Measurements from ENCODE around the gene ENTPD3.

ENTPD3 gene

GRCh38 chr3:40404591-40405198 is 17.7 kb downstream of the ENTPD3 start:
- DNase-seq (ENCODE audit: low spot score), result no peak

DNA sequence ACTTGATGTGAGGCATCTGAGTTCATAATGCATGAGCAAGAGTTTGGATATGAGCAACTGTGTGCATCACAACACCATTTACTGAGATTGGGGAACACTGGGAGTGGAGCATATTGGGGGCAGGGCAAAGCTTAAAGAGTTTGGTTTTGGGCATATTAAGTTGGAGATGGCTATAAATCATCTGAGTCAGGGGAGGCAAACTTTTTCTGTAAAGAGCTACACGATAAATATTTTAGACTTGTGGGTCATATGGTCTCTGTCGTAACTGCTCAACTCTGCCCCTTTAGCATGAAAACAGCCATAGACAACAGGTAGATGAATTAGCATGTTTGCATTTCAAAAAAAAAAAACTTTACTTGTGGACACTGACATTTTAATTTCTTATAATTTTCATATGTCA is 20.0 kb downstream of the ENTPD3 start:
- no peak for DNase-seq (ENCODE audit: low spot score)

DNA sequence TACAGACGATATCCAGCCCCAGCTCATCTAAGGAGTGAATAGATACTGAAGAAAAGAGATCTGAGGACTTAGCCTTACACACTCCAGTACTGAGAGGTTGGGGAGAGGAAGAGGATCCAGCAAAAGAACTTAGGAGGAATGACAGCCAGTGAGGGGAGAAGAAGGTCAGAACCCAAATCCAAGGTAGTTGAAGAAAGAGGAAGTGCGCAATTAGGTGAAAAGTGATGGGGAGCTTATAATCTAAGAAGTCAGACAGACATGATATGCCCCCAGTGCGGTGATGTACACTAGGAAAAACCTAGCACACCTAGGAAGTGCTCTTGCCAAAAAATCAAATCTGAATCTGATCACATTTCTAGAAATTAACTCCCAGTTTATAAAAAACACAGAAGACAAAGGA is 20.6 kb downstream of the ENTPD3 start:
- no peak for DNase-seq (ENCODE audit: low spot score)

- no peak for DNase-seq (ENCODE audit: low spot score)
Observed at GRCh38 chr3:40414270-40414669, 27.3 kb downstream of the ENTPD3 start.

DNA sequence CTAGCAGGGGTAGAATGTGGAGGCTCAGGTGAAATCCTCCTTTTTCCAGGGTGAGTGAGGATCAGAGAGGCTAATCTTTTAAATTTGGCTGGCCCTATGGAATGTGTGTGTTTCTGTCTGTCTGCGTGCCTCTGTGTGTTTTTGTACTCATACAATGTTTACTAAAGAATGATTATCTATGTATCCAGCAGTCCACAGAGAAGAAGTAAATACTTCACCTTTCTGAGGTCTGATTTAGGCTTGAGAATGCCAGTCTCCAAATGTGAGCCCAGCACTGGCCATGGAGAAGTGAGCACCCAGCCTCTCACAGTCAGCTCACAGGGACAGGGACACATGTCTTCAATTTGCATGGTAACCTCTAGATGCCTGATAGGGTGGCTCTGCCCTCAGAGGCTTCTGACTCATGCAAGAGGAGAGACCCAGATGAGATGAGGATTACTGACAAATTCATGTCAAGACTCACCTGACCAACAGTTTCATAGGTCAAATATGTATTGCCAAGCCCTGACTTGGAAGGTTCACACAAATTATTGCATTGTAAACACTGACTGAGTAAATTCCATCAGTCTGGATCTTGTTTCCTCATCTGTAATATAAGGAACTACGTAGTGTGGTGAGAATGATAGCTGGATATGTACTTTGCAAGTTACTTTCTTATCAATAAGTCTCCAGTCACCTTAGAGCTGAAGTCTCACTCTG is 31.0 kb downstream of the ENTPD3 start:
- no peak for DNase-seq (ENCODE audit: low spot score)

DNA sequence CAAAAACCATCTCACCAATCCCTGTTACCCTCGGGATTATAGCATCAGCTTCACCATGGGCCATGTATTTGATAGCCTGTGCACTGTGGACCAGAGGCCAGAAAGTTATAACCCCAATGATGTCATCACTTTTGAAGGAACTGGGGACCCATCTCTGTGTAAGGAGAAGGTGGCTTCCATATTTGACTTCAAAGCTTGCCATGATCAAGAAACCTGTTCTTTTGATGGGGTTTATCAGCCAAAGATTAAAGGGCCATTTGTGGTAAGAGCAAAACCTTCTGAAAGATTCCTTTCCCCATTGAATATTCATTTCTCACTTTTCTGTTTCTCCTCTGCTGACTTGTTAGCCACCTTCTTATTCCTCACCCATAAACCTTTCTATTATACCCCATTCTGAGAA is 35.9 kb downstream of the ENTPD3 start:
- DNase-seq (ENCODE audit: low spot score), result no peak

DNA sequence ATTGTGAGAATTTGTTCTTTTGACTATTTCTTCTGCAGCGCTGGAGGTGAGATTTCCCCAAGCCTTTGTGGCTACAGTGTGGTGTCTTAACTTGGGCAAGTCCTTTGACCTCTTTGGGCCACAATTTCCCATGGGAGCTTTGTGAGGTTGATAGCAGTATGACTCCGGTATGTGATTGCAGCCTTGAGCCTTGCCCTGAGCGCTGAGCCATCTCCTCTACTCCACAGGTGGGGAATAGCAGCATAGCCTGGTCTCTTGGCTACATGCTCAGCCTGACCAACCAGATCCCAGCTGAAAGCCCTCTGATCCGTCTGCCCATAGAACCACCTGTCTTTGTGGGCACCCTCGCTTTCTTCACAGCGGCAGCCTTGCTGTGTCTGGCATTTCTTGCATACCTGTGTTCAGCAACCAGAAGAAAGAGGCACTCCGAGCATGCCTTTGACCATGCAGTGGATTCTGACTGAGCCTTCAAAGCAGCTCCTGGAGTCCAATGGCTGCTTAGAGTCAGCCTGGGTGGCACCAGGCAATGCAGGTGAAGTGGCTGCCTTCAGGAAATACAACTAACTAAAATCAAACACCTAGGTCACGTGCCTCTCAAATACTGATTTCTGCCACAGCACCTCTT is 40.2 kb downstream of the ENTPD3 start:
- no peak for DNase-seq (ENCODE audit: low spot score)

DNA sequence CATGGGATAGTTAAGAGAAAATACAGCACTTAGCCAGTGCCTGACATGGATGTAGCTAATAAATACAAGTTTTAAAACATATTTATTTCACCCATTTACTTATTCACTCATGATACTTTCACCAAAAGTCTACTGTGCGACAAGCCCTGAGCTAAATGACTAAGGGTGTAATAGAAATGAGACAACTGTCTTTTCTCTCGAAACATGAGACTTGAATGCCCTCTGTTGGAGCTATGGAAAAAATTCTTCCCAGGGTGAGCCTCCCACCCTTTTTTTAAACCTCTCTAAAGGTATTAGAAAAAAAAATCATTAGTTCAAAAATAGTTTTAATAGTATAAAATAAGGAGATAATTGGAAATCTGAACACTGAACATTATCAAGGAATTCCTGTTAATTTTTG is 45.8 kb downstream of the ENTPD3 start:
- no peak for DNase-seq (ENCODE audit: low spot score)

- DNase-seq (ENCODE audit: low spot score), result no peak
Observed at GRCh38 chr3:40437889-40438288, 50.9 kb downstream of the ENTPD3 start.

GRCh38 chr3:40445062-40445461 is 58.1 kb downstream of the ENTPD3 start:
- no peak for DNase-seq (ENCODE audit: low spot score)

DNA sequence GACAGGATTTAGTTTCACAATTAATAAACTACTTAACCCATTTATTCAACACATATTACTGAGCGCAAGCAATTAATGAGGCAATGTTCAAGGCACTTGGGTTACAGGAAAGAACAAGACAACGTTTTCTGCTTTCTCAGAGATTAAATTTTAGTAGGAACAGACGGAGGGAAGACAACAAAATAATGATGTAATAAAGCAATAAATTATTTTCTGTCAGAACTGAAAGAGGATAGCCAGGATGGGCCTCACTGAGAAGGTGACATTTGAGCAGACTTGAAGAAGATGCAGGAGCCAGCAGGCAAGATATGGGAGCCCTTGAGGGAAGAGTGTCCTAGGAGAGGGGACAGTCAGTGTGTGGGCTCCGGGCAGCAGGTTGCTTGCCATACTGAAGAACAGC is 58.9 kb downstream of the ENTPD3 start:
- DNase-seq (ENCODE audit: low spot score), result no peak

DNA sequence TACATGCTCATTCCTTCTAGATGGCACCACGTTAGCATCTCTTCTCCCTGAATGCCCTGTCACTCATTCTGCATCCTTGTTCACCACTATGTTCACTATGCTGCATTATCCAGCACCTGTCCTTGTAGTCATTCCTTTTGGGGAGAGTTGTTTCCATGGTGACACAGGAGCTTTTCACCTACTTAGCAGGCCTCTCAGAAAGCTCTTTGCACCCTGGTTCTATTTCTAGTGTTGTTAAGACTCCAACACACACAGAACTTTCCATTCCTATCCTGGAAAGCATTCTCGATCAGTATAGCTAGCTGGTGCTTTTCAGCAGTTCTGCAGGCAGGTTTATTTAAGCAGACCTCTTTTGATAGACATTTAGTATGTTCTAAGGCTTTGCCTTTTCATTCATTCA is 63.5 kb downstream of the ENTPD3 start:
- no peak for DNase-seq (ENCODE audit: low spot score)

GRCh38 chr3:40451551-40451950 is 64.6 kb downstream of the ENTPD3 start:
- DNase-seq (ENCODE audit: low spot score), result no peak

DNA sequence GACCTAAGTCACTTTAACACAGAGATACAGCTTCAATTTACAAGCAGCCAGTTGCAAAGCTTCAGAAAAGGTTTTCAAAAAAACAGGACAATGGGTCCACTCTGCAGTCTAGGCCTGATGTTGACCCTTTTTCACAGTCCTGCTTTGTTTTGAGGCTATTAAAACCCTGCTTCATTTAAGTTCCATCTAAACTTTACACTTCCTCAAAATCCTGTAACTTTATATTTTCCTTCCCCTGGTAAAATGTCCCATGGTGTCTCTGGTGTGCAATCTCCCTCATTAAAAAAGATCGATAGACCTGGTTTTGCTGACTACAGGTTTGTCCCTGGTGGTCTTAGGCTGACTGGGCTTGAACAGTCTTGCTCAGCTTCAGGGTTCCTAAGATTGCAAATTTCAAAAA is 65.1 kb downstream of the ENTPD3 start:
- DNase-seq (ENCODE audit: low spot score), result no peak

DNA sequence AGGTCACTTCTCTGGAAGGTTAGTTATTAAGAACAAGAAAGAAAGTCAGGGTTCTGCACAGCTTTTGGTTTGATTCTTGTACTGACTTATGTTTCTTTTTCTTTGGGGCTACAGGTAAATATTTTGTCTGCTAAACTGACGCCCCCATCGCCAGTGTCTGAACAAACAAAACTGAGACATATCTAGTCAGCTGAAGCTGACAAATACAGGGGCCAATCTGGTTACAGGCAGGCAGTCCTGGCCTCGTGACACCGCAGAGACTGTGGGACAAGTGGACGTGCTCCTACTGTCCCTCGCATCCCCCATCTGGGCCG is 65.5 kb downstream of the ENTPD3 start:
- no peak for DNase-seq (ENCODE audit: low spot score)

- peak; percentile 99 for DNase-seq (ENCODE audit: low spot score)
Observed at GRCh38 chr3:40452876-40453730, 66.1 kb downstream of the ENTPD3 start.

GRCh38 chr3:40453933-40454332 is 66.9 kb downstream of the ENTPD3 start:
- DNase-seq (ENCODE audit: low spot score), result no peak

DNA sequence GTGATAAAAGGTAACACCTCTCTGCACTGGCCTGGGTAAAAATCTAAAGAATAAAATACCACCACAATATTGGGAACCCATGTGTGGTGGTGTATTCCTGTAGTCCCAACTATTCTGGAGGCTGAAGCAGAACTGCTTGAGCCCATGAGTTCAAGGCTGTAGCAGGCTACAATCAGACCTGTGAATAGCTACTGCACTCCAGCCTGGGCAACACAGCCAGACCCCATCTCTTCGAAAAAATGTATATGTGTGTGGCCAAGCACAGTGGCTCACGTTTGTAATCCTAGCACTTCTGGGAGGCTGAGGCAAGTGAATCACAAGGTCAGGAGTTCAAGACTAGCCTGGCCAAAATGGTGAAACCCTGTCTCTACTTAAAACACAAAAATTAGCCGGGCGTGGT is 68.3 kb downstream of the ENTPD3 start:
- no peak for DNase-seq (ENCODE audit: low spot score)

GRCh38 chr3:40456279-40456939 is 69.4 kb downstream of the ENTPD3 start:
- DNase-seq (ENCODE audit: low spot score), result no peak

DNA sequence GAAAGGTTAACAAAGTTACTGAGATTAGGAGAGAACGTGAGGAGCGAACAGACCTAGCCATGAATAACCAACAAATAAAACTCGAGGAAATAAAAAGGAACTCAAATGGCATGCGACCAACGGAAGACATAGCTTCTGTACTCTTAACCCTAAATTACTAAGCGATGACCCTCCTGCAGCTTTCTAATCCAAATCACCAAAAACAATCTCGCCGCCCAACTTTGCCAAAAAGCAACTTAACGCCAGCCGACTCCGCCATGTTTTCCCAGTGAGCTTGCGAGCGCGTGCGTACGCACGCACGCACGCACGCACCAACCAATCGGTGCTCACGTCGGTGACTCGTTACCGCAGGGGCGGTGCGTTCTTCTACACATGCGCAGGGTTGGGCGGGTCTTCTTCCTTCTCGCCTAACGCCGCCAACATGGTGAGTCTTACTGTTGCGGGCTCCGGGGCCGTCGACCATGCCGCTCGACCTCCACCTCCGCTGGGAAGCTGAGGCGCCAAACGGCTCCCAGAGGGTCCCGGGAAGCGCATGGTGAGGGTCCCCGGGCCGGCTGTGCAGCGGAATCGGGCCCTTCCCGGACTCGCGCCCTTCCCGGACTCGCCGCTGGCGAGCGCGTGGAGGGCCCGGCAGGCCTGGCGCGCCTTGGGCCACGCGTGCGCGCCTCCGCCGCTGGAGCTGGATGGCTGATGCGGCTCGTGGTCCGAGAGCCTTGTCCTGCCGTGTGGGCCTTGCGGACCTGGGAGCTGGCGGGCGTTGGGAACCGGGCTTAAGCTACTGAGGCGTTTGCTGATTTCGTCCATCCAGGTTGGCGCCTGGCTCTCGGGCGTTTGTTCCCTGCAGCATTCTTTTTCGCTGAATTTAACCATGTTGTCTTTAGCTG is 70.2 kb downstream of the ENTPD3 start, which contains the start of gene RPL14:
Gene RPL14, plus strand, starts transcription at position 400 of the 884 bp plus-strand sequence. Its CDS starts 133 bp downstream, at position 533.
- DNase-seq (ENCODE audit: low spot score), result peak; percentile 97

GRCh38 chr3:40458473-40458872 is 71.5 kb downstream of the ENTPD3 start:
- no peak for DNase-seq (ENCODE audit: low spot score)

Measured in NAMALWA (cell line).